DMS 273 treated with DMSO at 0.1 percent for 48 hours (cell line): ENCODE measurements around the gene TMEM123.
"Not testable (repeated sequence)": the region's sequence is repeated elsewhere in the genome, so short reads cannot be mapped to it uniquely, and the experiment has no call there.

Experiments used
- DNase-seq: peaks from one replicate; lab custom pipeline; 2025; lab: John Stamatoyannopoulos, UW

Gene TMEM123

GRCh38 chr11:102449651-102450570 lies 2.7 kb downstream of the TMEM123 start:
- no peak for DNase-seq

GRCh38 chr11:102448869-102449224 lies 3.7 kb downstream of the TMEM123 start:
- no peak for DNase-seq

GRCh38 chr11:102447941-102448868 lies 4.4 kb downstream of the TMEM123 start:
- DNase-seq, result no peak

- DNase-seq, result no peak
Observed at GRCh38 chr11:102447193-102447592, 5.4 kb downstream of the TMEM123 start.

- DNase-seq, result no peak
Observed at GRCh38 chr11:102446606-102447005, 6.0 kb downstream of the TMEM123 start.

- not testable (repeated sequence) for DNase-seq
Observed at GRCh38 chr11:102444693-102445092, 7.9 kb downstream of the TMEM123 start.

GRCh38 chr11:102444142-102444541 lies 8.4 kb downstream of the TMEM123 start:
- not testable (repeated sequence) for DNase-seq

GRCh38 chr11:102439063-102439363 lies 13.6 kb downstream of the TMEM123 start:
- not testable (repeated sequence) for DNase-seq

GRCh38 chr11:102438311-102439062 lies 14.1 kb downstream of the TMEM123 start:
- DNase-seq, result no peak

GRCh38 chr11:102437727-102438126 lies 14.8 kb downstream of the TMEM123 start:
- no peak for DNase-seq

GRCh38 chr11:102436976-102437375 lies 15.6 kb downstream of the TMEM123 start:
- no peak for DNase-seq

- no peak for DNase-seq
Observed at GRCh38 chr11:102436561-102436960, 16.0 kb downstream of the TMEM123 start.

GRCh38 chr11:102435688-102436087 lies 16.9 kb downstream of the TMEM123 start:
- DNase-seq, result no peak

- DNase-seq, result not testable (repeated sequence)
Observed at GRCh38 chr11:102433571-102433970, 19.0 kb downstream of the TMEM123 start.

- not testable (repeated sequence) for DNase-seq
Observed at GRCh38 chr11:102432560-102432959, 20.0 kb downstream of the TMEM123 start.

- no peak for DNase-seq
Observed at GRCh38 chr11:102431404-102431803, 21.2 kb downstream of the TMEM123 start.

GRCh38 chr11:102430158-102430836 lies 22.3 kb downstream of the TMEM123 start:
- DNase-seq, result no peak

GRCh38 chr11:102429691-102430090 lies 22.9 kb downstream of the TMEM123 start:
- DNase-seq, result no peak

- no peak for DNase-seq
Observed at GRCh38 chr11:102429226-102429625, 23.3 kb downstream of the TMEM123 start.

GRCh38 chr11:102428696-102429095 lies 23.9 kb downstream of the TMEM123 start:
- no peak for DNase-seq

- DNase-seq, result no peak
Observed at GRCh38 chr11:102427068-102427467, 25.5 kb downstream of the TMEM123 start.

- no peak for DNase-seq
Observed at GRCh38 chr11:102426570-102426969, 26.0 kb downstream of the TMEM123 start.
